NCI-H524 (cell line): ENCODE results near the gene NPRL2.
A peak's percentile ranks its signal among the peaks of the same experiment; 100 is the strongest.
"Not testable (repeated sequence)": the region's sequence is repeated elsewhere in the genome, so short reads cannot be mapped to it uniquely, and the experiment has no call there.

ENCODE experiments used
- DNase-seq, 2 experiments: peaks; one replicate each; lab custom pipeline; 2025; lab: John Stamatoyannopoulos, UW

Gene NPRL2

DNA sequence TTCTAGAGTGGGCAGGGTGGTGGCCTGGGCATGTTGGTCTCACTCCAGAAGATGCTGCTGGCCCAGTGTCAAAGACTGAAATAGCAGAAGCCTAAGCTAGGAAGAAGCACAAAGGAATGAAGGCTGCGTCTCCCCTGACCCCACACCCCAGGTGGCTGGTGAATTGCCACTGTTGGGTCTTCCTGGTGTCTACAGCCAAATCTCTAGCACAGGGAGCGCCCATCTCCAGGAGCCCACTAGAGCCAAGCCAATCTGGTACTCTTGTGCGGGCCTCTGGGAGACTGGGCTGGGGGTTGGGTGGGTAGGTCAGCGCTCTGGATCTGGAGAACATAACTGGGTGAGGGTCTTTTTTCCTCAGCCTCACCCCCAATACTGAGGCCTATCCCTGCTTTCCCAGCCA lies 23.4 kb downstream of the NPRL2 start:
- DNase-seq = no peak

DNA sequence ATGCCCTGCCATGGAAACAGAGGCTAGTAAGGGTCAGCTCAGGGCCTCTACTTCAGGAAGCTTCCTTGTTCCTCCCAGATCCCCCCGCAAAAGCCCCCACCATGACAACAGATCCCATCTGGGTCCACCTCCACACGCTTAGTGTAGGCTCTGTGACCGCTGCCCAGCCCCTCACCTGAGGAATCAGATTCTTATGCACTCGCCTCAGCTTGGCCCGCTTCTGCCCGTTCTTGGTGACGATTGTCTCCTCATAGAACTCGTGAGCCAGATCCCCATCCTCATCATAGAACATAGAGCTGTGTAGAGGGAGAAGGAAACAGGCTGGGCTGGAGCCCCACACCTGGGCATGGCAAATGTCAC lies 24.4 kb downstream of the NPRL2 start:
- no peak for DNase-seq

DNA sequence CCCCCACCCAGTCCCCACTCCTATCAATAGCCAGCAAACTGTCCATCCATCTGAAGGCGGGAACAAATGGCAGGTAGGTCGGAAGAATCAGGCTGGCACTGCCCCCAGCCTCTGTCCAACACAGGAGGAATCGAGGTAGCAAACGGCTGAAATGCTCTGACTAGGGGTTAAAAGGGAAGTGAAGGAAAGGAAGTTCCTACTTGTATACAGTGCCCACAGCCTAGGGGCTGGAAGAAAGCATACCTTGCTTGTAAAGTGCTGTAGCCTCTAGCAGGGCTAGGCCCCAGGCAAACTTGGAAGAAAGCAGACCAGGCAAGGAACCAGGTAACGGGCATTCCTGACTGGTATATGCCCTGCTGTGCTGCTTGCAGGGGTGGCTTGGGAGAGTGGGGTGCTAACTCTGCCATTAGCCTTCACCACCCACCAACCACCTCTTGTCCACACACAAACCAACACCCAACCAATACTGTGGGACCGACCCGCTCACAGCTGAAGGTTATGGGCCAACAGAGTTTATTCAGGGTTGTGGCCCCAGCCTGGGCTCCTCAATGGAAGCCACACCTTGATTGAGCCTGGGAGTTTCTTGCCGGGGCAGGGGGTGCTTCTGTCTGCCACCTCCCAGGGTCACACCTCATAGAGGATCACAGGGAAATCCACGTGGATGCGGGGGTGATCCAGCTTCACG lies 24.9 kb downstream of the NPRL2 start:
- no peak for DNase-seq

DNA sequence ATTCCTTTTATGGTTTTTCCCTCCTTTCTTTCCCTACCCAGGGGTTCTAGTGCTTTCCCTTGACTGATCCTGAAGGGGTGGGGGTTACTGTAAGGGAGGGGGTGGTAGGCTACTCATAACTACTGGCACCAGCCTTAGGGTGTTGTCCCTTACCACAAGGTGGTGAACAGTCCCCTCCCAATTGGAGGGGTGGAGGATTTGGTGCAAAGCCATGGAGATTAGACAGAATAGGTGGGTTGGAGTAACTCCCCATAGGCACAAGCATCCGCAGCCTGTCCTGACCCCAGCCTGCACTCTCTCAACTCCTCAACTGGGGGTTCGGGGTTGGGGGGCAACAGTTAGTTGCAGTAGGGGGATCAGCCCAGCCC lies 25.5 kb downstream of the NPRL2 start:
- no peak for DNase-seq

DNA sequence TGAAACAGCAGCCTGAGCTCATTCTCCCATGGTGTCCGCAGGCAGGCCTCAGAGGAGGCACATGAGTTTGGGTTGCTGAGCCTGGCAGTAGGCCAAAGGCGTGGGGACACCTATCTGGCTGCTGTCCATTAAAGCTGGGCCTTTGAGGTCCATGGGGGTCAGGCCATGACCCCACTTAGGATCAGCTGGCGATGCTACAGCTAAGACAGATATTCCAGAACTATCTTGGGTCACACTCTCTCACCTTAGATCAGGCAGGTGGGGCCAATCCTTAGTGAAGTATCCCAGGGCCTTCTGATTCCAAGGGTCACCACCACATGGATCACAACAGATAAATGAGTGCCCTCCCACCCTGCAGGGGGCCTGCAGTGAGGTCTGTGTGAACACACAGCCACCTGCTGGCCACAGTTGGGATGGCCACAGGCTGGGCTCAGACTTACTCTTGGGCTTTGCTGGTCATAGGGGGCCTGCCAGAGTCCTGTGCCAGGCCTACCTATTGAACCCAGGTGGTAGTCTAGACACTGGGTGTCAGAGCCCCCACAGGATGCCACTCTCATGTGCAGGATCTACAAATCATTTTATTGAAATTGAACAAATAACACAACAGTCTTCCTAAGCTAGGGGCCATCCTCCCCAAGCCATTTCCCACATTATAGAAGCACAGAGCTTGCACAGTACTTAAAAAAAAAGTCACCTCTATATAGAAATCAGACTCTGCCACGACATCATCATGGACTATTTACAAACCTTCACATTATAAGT lies 26.0 kb downstream of the NPRL2 start:
- peak; percentile 33 to 61 for DNase-seq

DNA sequence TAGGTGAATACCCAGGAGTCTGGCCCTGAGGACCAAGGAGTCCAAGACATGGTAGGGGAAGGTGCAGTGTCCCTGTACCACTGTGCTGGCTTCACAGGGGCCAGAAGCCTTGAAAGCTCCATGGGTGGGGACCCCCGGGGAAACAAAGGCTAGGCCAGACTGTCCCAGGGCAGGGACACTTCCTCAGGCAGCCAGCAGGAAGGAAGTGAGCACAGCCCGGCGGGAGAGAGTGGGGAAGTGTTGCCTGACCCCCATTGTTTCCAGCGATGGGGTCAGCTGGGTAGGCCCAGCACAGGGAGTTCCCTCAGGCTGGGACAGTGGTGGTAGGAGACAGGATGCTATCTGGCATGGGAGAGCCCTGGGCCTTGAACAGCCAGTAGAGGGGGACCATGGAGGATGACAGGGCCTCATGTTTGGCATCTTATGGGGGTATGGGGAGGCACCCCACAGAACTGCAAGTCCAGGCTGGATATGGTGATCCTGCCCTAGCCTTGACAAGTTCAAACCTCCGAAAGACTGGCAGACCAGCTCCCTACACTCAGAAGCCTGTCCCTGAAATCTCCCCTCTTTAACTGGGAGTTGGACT lies 26.9 kb downstream of the NPRL2 start:
- no peak for DNase-seq

DNA sequence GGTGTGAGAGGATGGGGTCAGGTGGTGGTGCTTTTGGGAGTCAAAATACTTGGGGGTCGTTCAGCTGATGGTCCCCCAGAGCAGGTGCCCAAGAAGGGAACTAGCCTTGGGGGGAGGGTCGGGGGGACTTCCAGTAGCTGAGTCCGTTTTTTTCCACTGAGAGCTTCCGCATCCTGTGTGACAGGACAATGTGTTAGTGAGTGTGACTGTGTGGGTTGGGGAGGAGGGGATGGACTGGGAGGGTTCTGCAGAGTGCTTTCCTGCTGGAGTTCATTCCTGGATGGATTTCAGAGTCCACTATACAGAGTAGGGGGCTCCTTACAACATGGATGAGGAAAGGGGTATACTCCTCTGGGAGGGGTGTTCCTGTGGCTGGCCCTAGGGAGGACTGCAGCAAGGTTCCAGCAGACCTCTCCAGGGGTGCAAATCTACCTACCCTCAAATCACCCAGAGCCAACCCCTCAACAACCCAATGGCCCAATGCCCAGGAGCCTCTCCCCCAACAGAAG lies 27.4 kb downstream of the NPRL2 start:
- no peak for DNase-seq

DNA sequence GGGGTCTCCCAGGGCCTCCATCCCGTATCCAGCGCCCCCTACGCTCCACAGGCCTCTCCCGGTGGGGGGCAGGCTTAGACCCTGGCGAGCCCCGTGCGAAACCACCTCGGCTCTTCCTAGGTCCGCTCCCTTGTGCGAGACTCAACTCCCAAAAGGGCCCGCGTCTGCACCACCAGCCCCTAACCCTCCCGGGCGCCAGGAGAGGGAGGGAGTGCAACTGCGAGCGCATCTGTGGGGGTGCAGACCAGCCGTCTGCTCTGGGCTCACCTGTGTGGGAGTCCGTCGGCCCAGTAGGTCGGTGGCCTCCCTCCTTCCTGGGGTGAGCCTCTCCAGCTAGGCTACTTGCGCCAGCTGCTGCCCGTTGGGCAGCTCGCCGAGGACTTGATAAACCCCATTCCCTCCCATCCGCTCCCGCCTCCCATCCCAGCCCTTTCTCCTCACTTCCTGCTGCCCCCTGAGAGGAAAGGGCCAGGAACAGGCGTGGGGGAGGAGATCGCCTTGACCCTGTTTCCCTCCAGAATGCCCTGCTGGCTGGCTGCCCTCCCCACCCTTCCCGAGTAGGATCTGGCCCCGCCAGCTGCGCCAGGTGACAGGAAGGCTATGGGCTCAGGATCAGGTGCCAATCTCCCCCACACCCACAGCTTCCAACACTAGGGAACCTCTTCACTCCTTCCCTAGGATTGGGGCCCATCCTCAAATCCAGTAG lies 28.0 kb downstream of the NPRL2 start, which contains the start of gene HYAL2:
Gene HYAL2 (minus strand): TSS at position 360 of the 706 bp plus-strand sequence. CDS start 2,256 bp downstream, outside the sequence.
- no peak for DNase-seq

DNA sequence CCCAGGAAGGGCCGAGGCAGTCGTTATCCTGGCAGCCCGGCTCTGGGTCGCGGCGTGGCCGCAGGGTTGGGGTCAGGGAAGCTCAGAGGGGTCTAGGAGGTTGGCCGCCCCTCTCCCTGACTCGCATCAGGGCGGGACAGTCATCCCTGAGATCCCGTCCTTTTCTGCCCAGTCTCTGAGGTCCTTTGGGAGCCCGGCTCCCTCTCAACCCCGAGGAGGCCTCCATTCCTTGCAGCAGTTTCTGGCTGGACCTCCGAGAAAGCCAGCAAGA lies 28.5 kb downstream of the NPRL2 start:
- DNase-seq = no peak

DNA sequence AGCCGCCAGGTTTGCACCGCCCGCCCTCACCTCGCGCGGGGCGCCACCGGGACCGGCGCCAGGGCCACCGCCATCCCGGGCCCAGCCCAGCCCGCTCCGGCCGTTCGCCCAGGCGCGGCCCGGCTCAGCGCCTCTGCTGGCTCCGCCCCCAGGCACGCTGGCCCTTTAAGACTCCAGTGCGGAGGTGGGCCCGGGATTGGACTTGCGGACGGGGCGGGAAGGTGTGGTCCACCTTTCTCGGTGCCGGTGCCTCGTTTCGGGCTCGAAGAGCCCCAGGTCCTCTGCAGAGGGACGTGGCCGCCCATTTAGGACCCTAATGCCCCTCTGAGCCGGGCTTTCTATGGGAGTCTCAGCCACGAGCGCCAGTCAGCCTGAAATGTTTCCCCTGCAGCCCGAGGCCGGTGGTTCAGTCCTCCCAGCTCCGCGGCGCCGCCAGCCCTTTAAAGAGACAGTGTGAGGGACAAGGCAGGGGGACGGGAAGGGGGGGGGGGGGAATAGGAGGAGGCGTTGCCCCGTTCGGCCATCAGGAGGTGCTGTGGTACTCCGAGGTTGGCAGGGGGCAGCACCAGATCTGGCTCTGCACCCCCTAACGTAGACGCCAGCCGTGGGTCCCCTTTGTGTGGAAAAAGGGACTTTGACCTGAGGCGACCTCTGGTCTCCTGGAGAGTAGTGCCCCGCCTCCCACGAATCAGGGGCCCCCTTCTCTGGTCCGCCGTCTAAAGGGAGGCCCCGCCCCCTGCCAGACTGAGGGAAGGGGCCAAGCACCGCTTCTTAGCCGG lies 29.1 kb downstream of the NPRL2 start:
- DNase-seq = no peak

DNA sequence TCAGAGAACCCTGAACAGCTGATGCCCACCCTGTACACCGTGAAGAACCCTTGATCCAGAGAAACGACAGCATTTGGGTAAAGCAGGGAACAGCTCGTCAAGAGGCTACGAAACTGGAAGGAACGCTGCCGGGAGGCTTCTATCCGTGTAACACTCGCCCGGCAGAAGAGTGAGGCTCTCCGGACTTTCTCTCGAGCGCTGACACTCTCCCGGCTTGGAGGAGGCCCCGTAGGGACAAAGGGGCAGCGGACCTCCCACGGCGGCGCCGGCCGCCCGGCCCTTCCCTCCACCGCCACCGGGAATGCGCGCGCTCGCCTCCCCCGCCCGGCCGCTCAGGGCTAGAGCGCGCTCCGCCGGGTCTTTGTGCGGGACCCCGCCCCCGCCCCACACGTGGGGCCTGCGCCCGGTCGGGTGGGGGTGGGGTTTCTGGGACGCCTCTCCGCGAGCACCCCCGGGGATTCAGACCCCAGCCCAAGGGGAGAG lies 29.7 kb downstream of the NPRL2 start:
- DNase-seq = no peak

DNA sequence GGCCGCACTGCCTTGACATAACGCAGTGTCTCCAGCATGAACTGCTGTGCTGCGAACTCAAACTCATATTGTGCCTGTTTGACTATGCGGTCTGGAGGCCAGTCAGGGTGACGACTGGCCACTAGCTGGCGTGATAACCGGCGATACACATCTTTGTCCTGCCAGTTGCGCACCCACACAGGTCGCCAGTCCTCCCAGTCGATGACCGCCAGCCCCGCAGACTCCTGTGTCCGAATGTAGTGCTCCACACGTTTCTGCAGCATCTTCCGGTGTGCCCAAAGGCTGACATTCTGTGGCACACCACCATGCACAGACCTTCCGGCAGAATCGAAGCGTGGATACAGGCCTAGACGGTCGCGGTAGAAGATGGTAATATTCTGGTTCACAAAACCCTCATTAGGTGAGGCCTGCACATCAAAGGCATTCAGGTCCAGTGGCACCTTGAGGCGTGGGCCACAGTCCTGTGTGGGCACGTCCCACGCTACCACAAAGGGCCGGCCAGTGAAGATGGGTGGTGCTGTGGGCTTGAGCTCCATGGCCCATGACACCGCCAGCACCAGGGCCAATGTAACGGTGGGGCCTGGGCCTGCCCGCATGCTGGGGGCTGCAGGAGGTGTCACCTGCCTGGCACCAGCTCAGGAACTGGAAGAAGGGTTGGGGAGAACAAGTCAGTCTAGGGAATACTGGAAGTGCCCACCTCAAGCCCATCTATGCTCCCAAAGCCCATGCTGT lies 30.5 kb downstream of the NPRL2 start:
- no peak for DNase-seq

DNA sequence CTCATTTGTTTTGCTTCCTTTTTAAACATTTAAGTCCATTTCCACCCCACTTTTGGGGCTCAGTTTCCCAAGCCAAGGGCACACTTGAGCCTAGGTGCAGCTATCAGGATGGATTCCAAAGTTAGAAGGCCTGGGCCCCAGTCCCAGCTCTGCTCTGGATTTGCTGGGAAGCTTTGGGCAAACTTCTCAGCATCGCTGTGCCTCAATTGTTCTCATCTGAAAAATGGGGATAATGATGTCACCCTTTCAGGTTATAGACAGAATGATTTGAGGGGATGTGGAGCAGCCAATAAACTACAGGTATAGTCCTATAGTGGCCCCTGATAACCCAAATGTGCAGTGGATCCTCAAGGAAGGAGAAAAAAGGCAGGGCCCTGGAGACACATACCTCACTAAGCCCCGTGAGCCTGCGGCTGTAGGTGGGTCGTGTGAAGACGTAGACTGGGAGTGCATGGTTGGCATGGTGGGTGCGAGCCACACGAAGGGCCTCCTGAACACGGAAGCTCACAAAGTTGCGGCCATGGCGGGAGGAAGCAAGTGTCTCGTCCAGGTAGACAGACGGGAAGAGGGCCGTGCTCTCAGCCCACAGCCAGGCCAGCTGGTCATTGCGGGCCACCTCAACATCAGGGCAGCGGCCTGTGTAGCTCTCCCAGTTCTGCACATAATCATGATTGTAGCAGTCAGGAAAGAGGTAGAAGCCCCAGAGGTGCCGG lies 31.2 kb downstream of the NPRL2 start:
- no peak for DNase-seq

DNA sequence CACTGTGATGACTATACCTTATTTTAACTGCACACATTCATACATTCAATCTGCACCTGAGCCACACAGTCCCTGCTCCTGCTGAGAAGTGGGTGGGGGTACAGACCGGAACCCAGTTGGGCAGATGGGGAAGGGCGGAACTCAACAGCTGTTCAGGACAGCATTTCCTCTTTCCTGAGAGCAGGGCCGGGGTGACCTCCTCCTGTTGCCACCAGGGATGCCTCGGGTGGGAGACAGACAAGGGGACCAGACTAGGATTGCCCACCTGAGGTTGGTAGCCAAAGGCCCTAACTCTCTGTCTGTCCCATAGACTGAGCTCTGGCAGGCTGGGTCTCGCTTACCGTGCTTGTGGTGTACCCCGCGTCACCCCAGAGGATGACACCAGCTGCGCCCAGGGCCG lies 32.0 kb downstream of the NPRL2 start:
- DNase-seq = no peak

DNA sequence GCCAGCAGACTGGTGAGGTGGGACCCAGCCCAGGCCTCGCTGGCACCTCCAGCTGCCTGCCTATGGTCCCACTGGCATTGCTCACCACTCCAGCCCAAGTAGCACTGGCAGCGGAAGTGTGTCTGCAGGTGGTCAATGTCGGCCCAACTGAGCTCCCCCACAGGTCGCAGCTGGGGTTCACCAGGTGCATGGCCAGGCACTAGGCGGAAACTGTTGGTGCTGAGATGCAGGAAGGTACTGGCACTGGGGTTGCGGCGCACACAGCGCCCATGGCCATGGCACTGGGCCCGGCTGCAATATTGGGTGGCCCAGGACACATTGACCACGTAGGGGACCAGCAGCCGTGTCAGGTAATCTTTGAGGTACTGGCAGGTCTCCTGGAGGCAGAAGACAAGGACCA lies 32.4 kb downstream of the NPRL2 start:
- DNase-seq = no peak

DNA sequence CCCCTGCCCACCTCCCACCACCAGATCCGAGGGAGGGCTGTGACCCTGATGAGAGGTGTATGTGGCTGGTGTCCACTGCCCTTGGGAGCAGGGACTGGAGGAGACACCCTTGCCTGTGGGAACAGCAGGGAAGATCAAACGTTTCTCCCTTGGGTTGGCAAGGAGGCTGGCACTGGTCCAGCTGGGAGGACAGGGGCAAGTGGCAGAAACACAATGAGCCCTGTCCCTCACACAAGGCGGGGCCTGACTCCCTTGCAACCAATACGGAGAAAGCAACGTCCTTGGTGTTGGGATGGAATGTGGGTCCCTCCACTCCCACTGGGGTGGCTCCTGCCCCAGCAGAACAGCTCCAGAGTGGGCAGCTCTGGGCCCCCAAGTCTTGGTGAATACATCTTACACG lies 33.3 kb downstream of the NPRL2 start:
- DNase-seq = no peak

DNA sequence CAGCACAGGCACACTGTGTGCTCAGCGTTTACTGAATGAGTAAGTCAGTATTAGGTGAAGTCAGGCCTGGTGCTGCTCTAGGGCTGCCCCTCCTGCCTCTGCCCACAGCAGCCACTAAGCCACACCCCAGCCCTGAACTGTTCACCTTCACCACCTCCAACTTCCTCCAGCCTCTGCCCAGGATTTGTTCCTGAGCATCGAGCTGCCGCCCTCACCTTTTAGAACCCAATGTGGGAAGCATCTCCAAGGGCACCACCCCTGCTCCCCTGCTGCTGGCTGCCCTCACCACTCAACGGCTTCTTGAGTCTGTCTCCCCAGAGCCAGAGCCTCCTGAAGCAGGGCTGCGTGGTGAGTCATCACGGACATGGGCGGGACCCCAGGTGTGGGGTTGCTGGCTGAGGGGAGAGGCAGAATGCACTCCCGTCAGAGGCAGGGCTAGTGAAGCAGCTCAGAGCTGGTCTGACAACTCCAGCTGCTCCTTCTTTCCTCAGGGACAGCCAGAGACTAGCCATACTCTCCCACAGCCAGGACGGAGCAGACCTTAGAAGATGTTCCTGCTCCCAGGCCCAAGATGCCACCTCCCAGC lies 33.8 kb downstream of the NPRL2 start:
- DNase-seq = no peak

DNA sequence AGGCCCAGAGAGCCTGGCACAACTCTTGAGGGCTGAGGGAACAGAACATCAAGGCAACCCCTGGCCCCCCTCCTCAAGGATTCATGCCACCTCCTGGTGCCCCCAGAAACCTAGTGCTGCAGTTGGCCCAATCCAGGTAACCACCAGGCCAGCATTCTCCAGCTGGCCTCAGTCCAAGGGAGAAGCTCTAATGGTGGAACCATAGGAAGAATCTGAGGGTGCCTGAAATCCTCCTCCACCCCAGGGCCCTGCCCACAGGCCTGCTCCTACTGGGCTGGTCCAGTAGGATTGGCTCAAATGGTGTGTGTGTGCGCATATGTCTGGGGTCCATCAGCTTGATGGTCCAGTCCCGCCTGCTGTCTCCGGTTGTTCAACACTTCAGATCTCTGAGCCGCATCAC lies 35.8 kb downstream of the NPRL2 start:
- DNase-seq = no peak

DNA sequence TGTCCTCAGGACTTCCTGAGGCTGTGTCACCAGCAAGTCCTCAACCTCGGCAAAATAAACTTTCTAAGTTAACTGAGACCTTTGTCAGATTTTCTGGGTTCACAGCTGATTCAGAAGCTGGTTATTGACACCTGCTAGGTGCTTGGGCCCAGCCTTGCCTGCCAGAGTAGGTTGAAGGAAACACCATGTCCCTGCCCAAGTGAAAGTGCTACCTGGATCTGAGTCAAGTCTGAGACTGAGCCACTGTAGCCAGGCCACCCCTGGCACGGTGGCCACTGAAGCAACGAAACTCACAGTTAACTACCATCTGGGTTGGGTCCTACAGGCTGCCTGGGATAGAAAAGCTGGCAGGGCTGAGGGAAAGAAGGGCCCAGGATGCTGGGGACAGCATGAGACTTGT lies 36.2 kb downstream of the NPRL2 start:
- no peak for DNase-seq

DNA sequence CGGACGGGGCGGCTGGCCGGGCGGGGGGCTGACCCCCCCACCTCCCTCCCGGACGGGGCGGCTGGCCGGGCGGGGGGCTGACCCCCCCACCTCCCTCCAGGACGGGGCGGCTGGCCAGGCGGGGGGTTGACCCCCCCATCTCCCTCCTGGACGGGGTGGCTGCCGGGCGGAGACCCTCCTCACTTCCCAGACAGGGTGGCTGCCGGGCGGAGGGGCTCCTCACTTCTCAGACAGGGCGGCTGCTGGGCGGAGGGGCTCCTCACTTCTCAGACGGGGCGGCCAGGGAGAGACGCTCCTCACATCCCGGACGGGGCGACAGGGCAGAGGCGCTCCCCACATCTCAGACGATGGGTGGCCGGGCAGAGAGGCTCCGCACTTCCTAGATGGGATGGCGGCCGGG lies 38.5 kb downstream of the NPRL2 start:
- not testable (repeated sequence) for DNase-seq
